ENCODE measurements around the gene RGS6.

The RGS6 gene

GRCh38 chr14:72513965-72514659 is 581.9 kb downstream of the RGS6 start:
- DNase-seq = no peak

- DNase-seq = no peak
Measured at GRCh38 chr14:72514660-72515025, 582.4 kb downstream of the RGS6 start.

GRCh38 chr14:72515779-72516770 is 583.8 kb downstream of the RGS6 start:
- DNase-seq = no peak

GRCh38 chr14:72516936-72517700 is 584.9 kb downstream of the RGS6 start:
- peak; percentile 69 for DNase-seq

GRCh38 chr14:72517736-72518135 is 585.5 kb downstream of the RGS6 start:
- DNase-seq = no peak

- no peak for DNase-seq
Measured at GRCh38 chr14:72518809-72519377, 586.7 kb downstream of the RGS6 start.

GRCh38 chr14:72519543-72519942 is 587.3 kb downstream of the RGS6 start:
- DNase-seq = no peak

- no peak for DNase-seq
Measured at GRCh38 chr14:72521045-72521444, 588.8 kb downstream of the RGS6 start.

GRCh38 chr14:72521968-72522741 is 589.9 kb downstream of the RGS6 start:
- DNase-seq = no peak

GRCh38 chr14:72522847-72523246 is 590.6 kb downstream of the RGS6 start:
- no peak for DNase-seq

- DNase-seq = no peak
Measured at GRCh38 chr14:72523424-72524294, 591.4 kb downstream of the RGS6 start.

GRCh38 chr14:72524295-72524629 is 592.0 kb downstream of the RGS6 start:
- no peak for DNase-seq

GRCh38 chr14:72525087-72525915 is 593.1 kb downstream of the RGS6 start:
- DNase-seq = no peak

- no peak for DNase-seq
Measured at GRCh38 chr14:72527591-72527990, 595.4 kb downstream of the RGS6 start.

- no peak for DNase-seq
Measured at GRCh38 chr14:72528059-72528862, 596.0 kb downstream of the RGS6 start.

- no peak for DNase-seq
Measured at GRCh38 chr14:72528863-72529175, 596.6 kb downstream of the RGS6 start.

GRCh38 chr14:72532686-72533454 is 600.6 kb downstream of the RGS6 start:
- DNase-seq = no peak

- no peak for DNase-seq
Measured at GRCh38 chr14:72535485-72535884, 603.3 kb downstream of the RGS6 start.

GRCh38 chr14:72538387-72538786 is 606.2 kb downstream of the RGS6 start:
- DNase-seq = no peak
